T-helper 17 cell (primary cell): ENCODE results near the gene TMEFF2. TPM values are rescaled to one million over a fixed set of nuclear protein-coding genes. Genes with fewer than 3 reads are reported as not detected.
"Not testable (repeated sequence)": the region's sequence is repeated elsewhere in the genome, so short reads cannot be mapped to it uniquely, and the experiment has no call there.

ENCODE experiments used
- ATAC-seq: fragments of 150-1000 bp; cut with Tn5 transposase; 2 replicates; pipeline ENCODE4 v1.10.0; 2021; ENCODE audit warnings: mild to moderate bottlenecking, moderate library complexity
- DNase-seq, 3 donors: peaks; one replicate each; pipeline versions ENCODE4 v3.0.0 to v3.0.0-alpha.2; 2020 to 2021
- H3K9me3 ChIP-seq: one replicate; pipeline ENCODE4 v1.7.0; 2013; ENCODE audit warnings: low read length, mild to moderate bottlenecking; ENCODE audit not compliant: control insufficient read depth, poor library complexity, severe bottlenecking
- H3K27ac Mint-ChIP-seq: one replicate; pipeline ENCODE4 v1.8.0; 2022; ENCODE audit warnings: mild to moderate bottlenecking, moderate library complexity, mixed read lengths
- H3K27me3 Mint-ChIP-seq: one replicate; pipeline ENCODE4 v1.8.0; 2022; ENCODE audit warnings: mixed read lengths
- H3K36me3 Mint-ChIP-seq: one replicate; pipeline ENCODE4 v1.8.0; 2022; ENCODE audit warnings: low read depth, mixed read lengths
- H3K4me1 Mint-ChIP-seq: one replicate; pipeline ENCODE4 v1.8.0; 2022; ENCODE audit warnings: mild to moderate bottlenecking, mixed read lengths
- H3K4me3 Mint-ChIP-seq: one replicate; pipeline ENCODE4 v1.8.0; 2022; ENCODE audit warnings: mild to moderate bottlenecking, moderate library complexity, mixed read lengths
- total RNA-seq, 4 donors: library from RNA in 2 of 4; stranded (reverse) in 2 of 4; gene quantifications; one replicate each; pipeline ENCODE4 v1.2.3 and lab custom pipeline; 2022 to 2026

The TMEFF2 gene
- total RNA-seq, 2 donors from 2014 or later: not detected

DNA sequence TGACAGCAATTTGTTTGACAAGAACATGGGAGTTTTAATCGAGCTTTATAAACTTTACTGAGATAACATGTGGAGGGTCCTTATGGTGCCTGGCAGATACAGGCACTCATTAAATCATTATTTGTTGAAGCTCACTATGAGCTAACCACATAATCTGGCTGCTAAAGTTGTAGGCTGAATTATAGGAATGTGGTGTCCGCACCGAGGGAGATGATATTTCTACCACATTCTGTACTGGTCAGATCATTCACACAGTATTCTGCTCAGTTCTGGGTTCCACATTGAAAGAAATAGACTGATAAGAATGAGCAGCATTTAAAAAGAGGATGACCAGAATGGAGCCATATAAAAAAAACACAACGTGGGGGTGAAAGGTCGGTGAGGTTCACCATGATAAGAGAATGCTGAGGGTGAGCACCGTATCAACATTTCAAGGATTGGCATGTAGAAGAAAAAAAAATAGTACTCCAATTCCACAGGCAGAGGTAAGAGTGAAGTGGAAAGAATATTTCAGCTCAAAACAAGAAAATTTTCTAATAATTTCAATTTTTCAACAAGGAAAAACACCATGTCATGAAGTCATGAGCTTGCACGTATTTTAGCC is 54.4 kb downstream of the TMEFF2 start:
- DNase-seq (no peak), ATAC-seq (no peak)
- no peaks in the 10 kb centered on the region for H3K9me3 ChIP-seq
- Mint-ChIP-seq H3K36me3 (peaks cover 3% of the 10 kb centered on the region), H3K4me3 (no peak overlapping the region), H3K27me3 (peaks cover 40% of the 10 kb centered on the region), H3K27ac (no peak overlapping the region), H3K4me1 (no peaks in the 10 kb centered on the region)

DNA sequence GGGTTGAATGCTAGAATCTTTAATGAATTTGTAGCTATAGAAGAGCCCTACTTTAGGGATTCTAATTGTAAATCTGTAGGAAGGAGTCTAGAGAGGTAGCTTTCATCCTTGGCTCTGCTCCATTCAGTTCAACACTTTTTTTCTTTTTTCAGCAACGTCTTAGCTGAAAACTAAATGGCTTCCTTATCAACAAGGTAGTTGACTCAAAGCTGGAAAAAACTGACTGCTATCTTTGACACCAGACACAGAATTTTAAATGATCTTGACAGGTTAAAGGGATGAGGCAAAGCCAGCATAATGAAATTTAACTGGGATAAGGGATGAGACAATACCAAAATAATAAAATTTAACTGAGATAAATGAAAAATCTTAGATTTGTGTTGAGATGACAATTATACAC is 54.9 kb downstream of the TMEFF2 start:
- ATAC-seq: no peak
- H3K27ac Mint-ChIP-seq: no peak overlapping the region

GRCh38 chr2:192137451-192137850 is 57.3 kb downstream of the TMEFF2 start:
- Mint-ChIP-seq H3K4me1 (no peaks in the 10 kb centered on the region), H3K36me3 (peaks cover 5% of the 10 kb centered on the region)
- ATAC-seq: no peak

More for the DNA sequence above, 54.9 kb downstream of the TMEFF2 start:
- H3K36me3 Mint-ChIP-seq: peaks cover 3% of the 10 kb centered on the region
- H3K4me3 Mint-ChIP-seq: no peak overlapping the region
- H3K4me1 Mint-ChIP-seq: no peaks in the 10 kb centered on the region
- DNase-seq: no peak
- no peaks in the 10 kb centered on the region for H3K9me3 ChIP-seq
- H3K27me3 Mint-ChIP-seq: peaks cover 45% of the 10 kb centered on the region

GRCh38 chr2:192132604-192133003 is 62.1 kb downstream of the TMEFF2 start:
- H3K4me3 Mint-ChIP-seq, H3K9me3 ChIP-seq, H3K27ac Mint-ChIP-seq, ATAC-seq, DNase-seq, H3K4me1 Mint-ChIP-seq, H3K36me3 Mint-ChIP-seq: not testable (repeated sequence)
- H3K27me3 Mint-ChIP-seq: peaks cover 32% of the 10 kb centered on the region

More at GRCh38 chr2:192137451-192137850, 57.3 kb downstream of the TMEFF2 start:
- H3K9me3 ChIP-seq: no peaks in the 10 kb centered on the region
- Mint-ChIP-seq H3K27ac (no peak overlapping the region), H3K4me3 (no peak overlapping the region), H3K27me3 (peaks cover 49% of the 10 kb centered on the region)
- DNase-seq: no peak

DNA sequence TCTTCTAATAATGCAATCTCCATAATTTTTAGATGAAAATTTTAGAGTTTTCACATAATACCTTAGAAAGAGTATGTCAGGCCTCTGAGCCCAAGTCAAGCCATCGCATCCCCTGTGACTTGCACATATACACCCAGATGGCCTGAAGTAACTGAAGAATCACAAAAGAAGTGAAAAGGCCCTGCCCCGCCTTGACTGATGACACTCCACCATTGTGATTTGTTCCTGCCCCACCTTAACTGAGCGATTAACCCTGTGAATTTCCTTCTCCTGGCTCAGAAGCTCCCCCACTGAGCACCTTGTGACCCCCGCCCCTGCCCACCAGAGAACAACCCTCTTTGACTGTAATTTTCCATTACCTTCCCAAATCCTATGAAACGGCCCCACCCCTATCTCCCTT is 64.4 kb downstream of the TMEFF2 start:
- H3K4me1 Mint-ChIP-seq, H3K9me3 ChIP-seq, H3K4me3 Mint-ChIP-seq, H3K36me3 Mint-ChIP-seq, ATAC-seq, H3K27ac Mint-ChIP-seq, DNase-seq: not testable (repeated sequence)
- peaks cover 27% of the 10 kb centered on the region for H3K27me3 Mint-ChIP-seq

DNA sequence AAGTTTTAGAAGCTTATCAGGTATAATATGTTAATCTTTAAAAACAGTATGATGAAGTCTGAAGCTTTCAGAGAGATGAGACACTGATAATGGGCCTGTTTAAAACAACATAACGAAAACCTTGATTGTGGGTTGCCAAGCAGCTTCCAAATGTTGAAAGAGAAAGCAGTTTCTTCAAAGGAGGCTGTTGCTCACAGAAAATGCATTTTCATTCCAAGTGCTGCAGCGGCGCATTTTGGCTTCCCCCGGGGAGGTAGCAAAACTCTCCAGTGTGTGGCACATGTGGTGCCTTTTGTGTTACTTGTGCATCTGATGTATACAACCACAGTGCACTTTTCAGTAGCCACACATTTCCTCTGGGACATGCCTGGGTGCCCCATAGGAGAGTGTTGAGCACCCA is 66.1 kb downstream of the TMEFF2 start:
- Mint-ChIP-seq H3K4me1 (peaks cover 2% of the 10 kb centered on the region), H3K27ac (no peak overlapping the region), H3K4me3 (no peak overlapping the region), H3K27me3 (peaks cover 31% of the 10 kb centered on the region), H3K36me3 (peaks cover 2% of the 10 kb centered on the region)
- ATAC-seq (no peak), DNase-seq (no peak)
- no peaks in the 10 kb centered on the region for H3K9me3 ChIP-seq

GRCh38 chr2:192127434-192127833 is 67.3 kb downstream of the TMEFF2 start:
- Mint-ChIP-seq H3K4me1 (peaks cover 2% of the 10 kb centered on the region), H3K27ac (no peak overlapping the region), H3K4me3 (no peak overlapping the region), H3K27me3 (peaks cover 27% of the 10 kb centered on the region), H3K36me3 (no peaks in the 10 kb centered on the region)
- DNase-seq: no peak
- ATAC-seq: no peak
- H3K9me3 ChIP-seq: no peaks in the 10 kb centered on the region

DNA sequence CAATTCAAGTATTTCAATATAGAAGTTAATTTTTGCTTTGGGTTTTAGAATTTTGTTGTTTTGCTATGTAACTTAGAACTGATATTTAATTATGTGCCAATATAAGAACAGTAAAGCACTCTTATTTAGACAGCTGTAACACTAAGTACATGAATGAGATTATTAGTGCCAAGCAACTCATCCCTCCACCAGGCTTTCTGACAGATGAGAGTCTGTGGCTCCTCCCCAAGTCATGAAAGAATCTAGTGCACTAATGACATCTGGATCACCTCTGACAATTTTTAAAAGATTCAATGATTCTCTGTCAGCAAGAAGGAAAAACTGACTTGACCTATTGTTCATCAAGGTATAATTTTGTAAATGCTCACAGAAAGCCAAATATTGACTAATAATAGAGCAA is 67.8 kb downstream of the TMEFF2 start:
- Mint-ChIP-seq H3K27ac (no peak overlapping the region), H3K27me3 (peaks cover 22% of the 10 kb centered on the region), H3K36me3 (no peaks in the 10 kb centered on the region), H3K4me3 (no peak overlapping the region), H3K4me1 (peaks cover 2% of the 10 kb centered on the region)
- ATAC-seq (no peak), DNase-seq (no peak)
- no peaks in the 10 kb centered on the region for H3K9me3 ChIP-seq

DNA sequence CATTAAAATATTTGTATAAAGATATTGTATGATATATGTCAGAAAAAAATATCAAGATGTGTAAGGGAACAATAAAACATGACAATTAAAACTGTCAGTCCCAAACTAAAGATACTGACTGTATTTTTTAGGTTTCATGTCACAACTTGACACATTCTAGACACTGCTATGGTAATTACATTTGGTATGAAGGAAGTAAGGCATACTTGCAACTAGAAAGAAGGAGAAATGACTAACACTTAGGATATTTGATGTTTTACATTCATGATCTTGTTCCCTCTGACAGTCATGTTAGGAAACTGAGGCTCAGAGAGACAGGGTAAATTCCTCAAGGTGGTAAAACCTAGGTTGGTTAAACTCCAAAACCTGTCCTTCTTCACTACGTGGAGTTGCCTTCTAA is 68.3 kb downstream of the TMEFF2 start:
- H3K36me3 Mint-ChIP-seq: no peaks in the 10 kb centered on the region

GRCh38 chr2:192124571-192124970 is 70.2 kb downstream of the TMEFF2 start:
- Mint-ChIP-seq H3K27me3 (peaks cover 26% of the 10 kb centered on the region), H3K36me3 (no peaks in the 10 kb centered on the region), H3K4me1 (peaks cover 2% of the 10 kb centered on the region), H3K4me3 (no peak overlapping the region), H3K27ac (no peak overlapping the region)
- H3K9me3 ChIP-seq: no peaks in the 10 kb centered on the region
- DNase-seq (no peak), ATAC-seq (no peak)

More for the DNA sequence above, 68.3 kb downstream of the TMEFF2 start:
- Mint-ChIP-seq H3K27ac (no peak overlapping the region), H3K4me3 (no peak overlapping the region), H3K4me1 (peaks cover 2% of the 10 kb centered on the region), H3K27me3 (peaks cover 20% of the 10 kb centered on the region)
- H3K9me3 ChIP-seq: no peaks in the 10 kb centered on the region
- ATAC-seq (no peak), DNase-seq (no peak)

DNA sequence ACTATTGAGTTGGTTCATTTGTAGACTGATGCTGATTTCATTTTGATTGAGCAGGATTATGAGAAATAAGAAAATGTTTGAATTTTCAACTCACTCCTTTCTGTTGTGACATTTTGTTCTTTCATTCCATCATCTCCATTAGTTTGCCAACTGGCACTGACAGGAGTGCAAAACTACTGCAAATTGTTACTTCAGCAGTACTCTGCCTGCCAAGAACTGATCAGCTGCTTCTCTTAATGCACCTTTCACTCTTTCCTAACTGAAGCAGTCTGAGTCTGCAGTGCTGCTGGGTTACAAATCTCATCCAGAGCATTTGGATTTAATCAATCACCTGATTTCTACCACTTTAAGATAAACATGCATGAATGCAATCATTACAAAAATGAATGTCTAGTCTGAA is 70.9 kb downstream of the TMEFF2 start:
- Mint-ChIP-seq H3K27me3 (peaks cover 26% of the 10 kb centered on the region), H3K36me3 (no peaks in the 10 kb centered on the region), H3K27ac (no peak overlapping the region), H3K4me1 (peaks cover 2% of the 10 kb centered on the region), H3K4me3 (no peak overlapping the region)
- DNase-seq: no peak
- H3K9me3 ChIP-seq: no peaks in the 10 kb centered on the region
- ATAC-seq: no peak

DNA sequence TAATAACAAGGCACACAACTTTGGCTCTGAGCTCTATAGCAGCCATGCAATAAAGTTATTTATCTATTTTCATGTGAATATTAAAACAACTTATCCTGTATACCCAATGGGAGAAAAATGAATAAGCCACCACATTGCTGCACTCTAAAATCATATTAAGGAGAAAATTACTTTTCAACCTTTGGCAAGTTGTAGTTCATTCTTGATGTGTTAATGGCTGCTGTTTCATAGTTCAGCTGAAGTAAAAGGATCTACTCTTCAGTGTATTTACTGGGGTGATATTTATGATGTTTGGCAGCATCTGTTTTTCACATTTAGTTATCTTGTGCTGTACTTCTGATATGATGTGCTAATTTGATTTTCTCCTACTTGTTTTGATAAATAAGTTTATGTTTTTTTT is 71.8 kb downstream of the TMEFF2 start:
- Mint-ChIP-seq H3K4me1 (peaks cover 2% of the 10 kb centered on the region), H3K4me3 (no peak overlapping the region), H3K27me3 (peaks cover 26% of the 10 kb centered on the region), H3K27ac (no peak overlapping the region), H3K36me3 (no peaks in the 10 kb centered on the region)
- no peak for DNase-seq
- no peak for ATAC-seq
- no peaks in the 10 kb centered on the region for H3K9me3 ChIP-seq

DNA sequence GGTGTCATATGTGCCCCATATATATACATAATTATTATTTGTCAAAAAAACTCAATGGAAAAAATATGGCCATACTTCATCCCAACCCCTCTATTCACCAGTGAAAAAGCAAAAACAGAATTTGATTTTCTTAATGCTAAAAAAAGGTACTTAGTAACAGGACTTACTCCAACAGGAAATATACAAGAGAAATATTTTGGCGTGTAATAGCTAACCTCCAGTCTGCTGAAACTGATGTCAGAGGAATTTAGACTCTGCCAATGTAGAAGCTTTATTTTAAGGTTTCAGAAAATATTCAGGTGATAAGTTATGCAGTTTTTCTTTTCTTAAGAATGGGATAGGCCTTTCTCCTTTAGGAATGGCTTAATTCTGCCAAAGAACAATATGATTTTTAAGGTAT is 72.6 kb downstream of the TMEFF2 start:
- Mint-ChIP-seq H3K4me1 (no peaks in the 10 kb centered on the region), H3K27ac (no peak overlapping the region), H3K4me3 (no peak overlapping the region), H3K27me3 (peaks cover 21% of the 10 kb centered on the region), H3K36me3 (no peaks in the 10 kb centered on the region)
- no peak for DNase-seq
- H3K9me3 ChIP-seq: no peaks in the 10 kb centered on the region
- no peak for ATAC-seq

DNA sequence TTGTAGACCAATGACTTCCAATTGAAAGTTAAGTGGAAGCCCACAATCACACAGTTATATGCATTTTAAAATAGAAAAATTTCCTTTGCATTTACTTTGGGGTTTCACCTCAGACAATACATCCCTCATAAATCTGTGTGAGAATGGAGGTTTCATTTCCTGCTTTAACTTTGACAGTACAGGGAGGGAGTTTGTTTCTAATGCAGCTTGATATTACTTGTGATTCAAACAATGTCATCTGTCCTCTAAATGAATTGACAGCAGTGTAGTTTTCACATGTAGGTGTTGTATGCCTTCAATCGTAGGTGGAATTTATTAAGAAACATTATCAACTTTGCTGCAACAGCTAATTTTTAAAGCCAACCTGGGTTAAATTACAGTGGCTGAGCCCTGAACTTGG is 75.2 kb downstream of the TMEFF2 start:
- Mint-ChIP-seq H3K27ac (no peak overlapping the region), H3K36me3 (no peaks in the 10 kb centered on the region), H3K27me3 (peaks cover 19% of the 10 kb centered on the region), H3K4me3 (no peak overlapping the region), H3K4me1 (no peaks in the 10 kb centered on the region)
- ATAC-seq (no peak), DNase-seq (no peak)
- H3K9me3 ChIP-seq: no peaks in the 10 kb centered on the region
